Brain microvascular endothelial cell (primary cell): ENCODE results near the gene NARF.

ENCODE experiments used
- DNase-seq: peaks from one replicate; pipeline ENCODE4 v3.0.0-alpha.2; 2020
- H3K27ac ChIP-seq: fragments of 250-450 bp; sonication (Bioruptor Pico); 2 replicates; pipeline ENCODE4 v1.5.1; 2020; ENCODE audit warnings: mild to moderate bottlenecking, moderate library complexity
- H3K27me3 ChIP-seq: fragments of 250-450 bp; sonication (Bioruptor Pico); replicated peaks from 2 replicates; pipeline ENCODE4 v1.5.1; 2020; ENCODE audit warnings: mild to moderate bottlenecking
- H3K36me3 ChIP-seq: fragments of 250-450 bp; sonication (Bioruptor Pico); replicated peaks from 2 replicates; pipeline ENCODE4 v1.5.1; 2020; ENCODE audit warnings: mild to moderate bottlenecking
- H3K4me3 ChIP-seq: 2 replicates; pipeline ENCODE4 v1.5.1; 2011; ENCODE audit warnings: low read depth, mild to moderate bottlenecking, control low read depth, low read length, moderate library complexity
- CTCF ChIP-seq: IDR thresholded peaks from 2 replicates; pipeline ENCODE4 v1.5.1; 2011; ENCODE audit warnings: low read depth, mild to moderate bottlenecking, moderate library complexity, low read length, control low read depth, inconsistent platforms; ENCODE audit errors: missing control alignments
- in situ Hi-C: cut with HindIII; loops from 2 replicates; pipeline ENCODE4 v1.10.0; 2017; ENCODE audit warnings: low sequenced_read_pairs, low pct_ligation_motif_present

The NARF gene

GRCh38 chr17:82524540-82524939 is 66.0 kb downstream of the NARF start:
- no peak for DNase-seq
- no peak for TF ChIP-seq CTCF
- no peaks in the 10 kb centered on the region for H3K27me3 ChIP-seq
- no peak overlapping the region for H3K27ac ChIP-seq
- in situ Hi-C loops = no loop called here
- no peak overlapping the region for H3K4me3 ChIP-seq
- no peaks in the 10 kb centered on the region for H3K36me3 ChIP-seq

GRCh38 chr17:82525712-82526111 is 67.2 kb downstream of the NARF start:
- in situ Hi-C loops = no loop called here
- Histone ChIP-seq H3K27ac (no peak overlapping the region), H3K4me3 (no peak overlapping the region), H3K36me3 (no peaks in the 10 kb centered on the region), H3K27me3 (no peaks in the 10 kb centered on the region)
- no peak for TF ChIP-seq CTCF
- DNase-seq = no peak

- Histone ChIP-seq H3K27ac (no peak overlapping the region), H3K36me3 (no peaks in the 10 kb centered on the region), H3K27me3 (no peaks in the 10 kb centered on the region), H3K4me3 (no peak overlapping the region)
- no peak for DNase-seq
- TF ChIP-seq CTCF = no peak
- in situ Hi-C loops = no loop called here
Measured at GRCh38 chr17:82527898-82528297, 69.4 kb downstream of the NARF start.

- in situ Hi-C loops = no loop called here
- H3K27ac ChIP-seq = no peak overlapping the region
- DNase-seq = peak; percentile 33
- H3K36me3 ChIP-seq = no peaks in the 10 kb centered on the region
- peak; percentile 68 for TF ChIP-seq CTCF
- H3K4me3 ChIP-seq = no peak overlapping the region
- no peaks in the 10 kb centered on the region for H3K27me3 ChIP-seq
Measured at GRCh38 chr17:82528484-82529265, 70.1 kb downstream of the NARF start.

GRCh38 chr17:82529914-82530300 is 71.4 kb downstream of the NARF start:
- no peak overlapping the region for H3K4me3 ChIP-seq
- no peak overlapping the region for H3K27ac ChIP-seq
- in situ Hi-C loops = no loop called here
- no peaks in the 10 kb centered on the region for H3K27me3 ChIP-seq
- TF ChIP-seq CTCF = no peak
- H3K36me3 ChIP-seq = no peaks in the 10 kb centered on the region
- DNase-seq = no peak

- Histone ChIP-seq H3K27ac (peak overlapping the region; percentile 49), H3K36me3 (no peaks in the 10 kb centered on the region), H3K27me3 (no peaks in the 10 kb centered on the region), H3K4me3 (no peak overlapping the region)
- no peak for TF ChIP-seq CTCF
- in situ Hi-C loops = no loop called here
- DNase-seq = peak; percentile 82
Measured at GRCh38 chr17:82531431-82531881, 72.9 kb downstream of the NARF start.
